IMR-90 (cell line): Measurements from ENCODE around the gene BCL11B. TPM values are rescaled to one million over a fixed set of nuclear protein-coding genes. Genes with fewer than 3 reads are reported as not detected.

Experiments used
- ATAC-seq: fragments of 200-7000 bp; cut with Tn5 transposase; 2 replicates; pipeline ENCODE4 v1.9.1; 2020; ENCODE audit warnings: low read depth, mild to moderate bottlenecking, moderate library complexity
- BruUV-seq: library from RNA; stranded (reverse); fragments of 400-500 nt; replicated peaks from 2 replicates; lab custom pipeline; 2021; lab: Mats Ljungman, UMichigan
- CTCF ChIA-PET: fragments of 300-600 bp; formaldehyde crosslinking; extraction: SDS; loops from one replicate; lab custom pipeline; 2021; ENCODE audit warnings: antibody characterized with exemption; lab: Yijun Ruan, JAX
- POLR2A ChIA-PET: fragments of 300-600 bp; sonication (Branson Sonifier 250); formaldehyde crosslinking; loops from one replicate; lab custom pipeline; 2022; ENCODE audit warnings: antibody characterized with exemption; ENCODE audit not compliant: unreplicated experiment; lab: Charles Lee
- DNase-seq: peaks from one replicate; pipeline ENCODE4 v3.0.0; 2013
- H2AFZ ChIP-seq: replicated peaks from 2 replicates; pipeline ENCODE3; 2013; ENCODE audit warnings: low read length, mild to moderate bottlenecking; ENCODE audit not compliant: poor library complexity
- H2AK5ac ChIP-seq: 2 replicates; pipeline ENCODE4 v1.6.1; 2013; ENCODE audit warnings: low read depth, low read length, inconsistent platforms
- H2AK9ac ChIP-seq: replicated peaks from 2 replicates; pipeline ENCODE3; 2013; ENCODE audit warnings: mild to moderate bottlenecking, low read depth, low read length, moderate library complexity; ENCODE audit not compliant: poor library complexity
- H2BK120ac ChIP-seq: 2 replicates; pipeline ENCODE4 v1.6.1; 2013; ENCODE audit warnings: low read depth, low read length, inconsistent platforms
- H2BK15ac ChIP-seq: 3 replicates; pipeline ENCODE4 v1.6.1; 2013; ENCODE audit warnings: low read depth, low read length, inconsistent platforms
- H2BK20ac ChIP-seq: 2 replicates; pipeline ENCODE4 v1.6.1; 2013; ENCODE audit warnings: low read depth, mild to moderate bottlenecking, inconsistent platforms, low read length, moderate library complexity
- H2BK5ac ChIP-seq: 2 replicates; pipeline ENCODE4 v1.6.1; 2013; ENCODE audit warnings: mild to moderate bottlenecking, low read depth, low read length, inconsistent platforms; ENCODE audit not compliant: poor library complexity, severe bottlenecking
- H3K14ac ChIP-seq: replicated peaks from 2 replicates; pipeline ENCODE4 v1.6.1; 2013; ENCODE audit warnings: low read depth, low read length, inconsistent platforms
- H3K18ac ChIP-seq: 2 replicates; pipeline ENCODE4 v1.6.1; 2013; ENCODE audit warnings: low read depth, low read length, control low read depth
- H3K23ac ChIP-seq: 2 replicates; pipeline ENCODE4 v1.6.1; 2013; ENCODE audit warnings: low read depth, low read length, inconsistent platforms
- H3K27ac ChIP-seq: 2 replicates; pipeline ENCODE4 v1.5.1; 2013; ENCODE audit warnings: mild to moderate bottlenecking, control low read depth, low read length; ENCODE audit not compliant: insufficient read depth
- H3K27me3 ChIP-seq: 2 replicates; pipeline ENCODE4 v1.6.1; 2013; ENCODE audit warnings: low read length; ENCODE audit not compliant: control insufficient read depth, insufficient read depth
- H3K36me3 ChIP-seq: 2 replicates; pipeline ENCODE4 v1.6.1; 2013; ENCODE audit warnings: low read length, mixed read lengths; ENCODE audit not compliant: control insufficient read depth, insufficient read depth
- H3K4ac ChIP-seq: 2 replicates; pipeline ENCODE4 v1.6.1; 2013; ENCODE audit warnings: low read depth, low read length, inconsistent platforms
- H3K4me1 ChIP-seq: 2 replicates; pipeline ENCODE4 v1.6.1; 2013; ENCODE audit warnings: low read length, mixed read lengths; ENCODE audit not compliant: control insufficient read depth, insufficient read depth
- H3K4me2 ChIP-seq: 2 replicates; pipeline ENCODE4 v1.6.1; 2013; ENCODE audit warnings: low read depth, mild to moderate bottlenecking, control low read depth, low read length, moderate library complexity
- H3K4me3 ChIP-seq: 2 replicates; pipeline ENCODE4 v1.5.1; 2013; ENCODE audit warnings: low read depth, mild to moderate bottlenecking, control low read depth, low read length, moderate library complexity; ENCODE audit not compliant: insufficient read depth
- H3K56ac ChIP-seq: 2 replicates; pipeline ENCODE4 v1.6.1; 2013; ENCODE audit warnings: low read length, inconsistent platforms; ENCODE audit not compliant: insufficient read depth; ENCODE audit errors: extremely low read depth
- H3K79me1 ChIP-seq, 2 experiments: 2 replicates each; pipeline ENCODE4 v1.6.1; 2013; ENCODE audit warnings: low read length in 2 of 2, inconsistent platforms in 1 of 2, low read depth in 1 of 2
- H3K9ac ChIP-seq: 2 replicates; pipeline ENCODE4 v1.6.1; 2013; ENCODE audit warnings: low read depth, low read length, control low read depth
- H3K9me1 ChIP-seq: 2 replicates; pipeline ENCODE4 v1.6.1; 2013; ENCODE audit warnings: low read length, inconsistent platforms; ENCODE audit not compliant: insufficient read depth
- H3K9me3 ChIP-seq: 2 replicates; pipeline ENCODE4 v1.6.1; 2013; ENCODE audit warnings: low read length; ENCODE audit not compliant: control insufficient read depth, insufficient read depth
- H4K20me1 ChIP-seq: 2 replicates; pipeline ENCODE4 v1.6.1; 2013; ENCODE audit warnings: low read length, inconsistent platforms; ENCODE audit not compliant: insufficient read depth
- H4K5ac ChIP-seq: 2 replicates; pipeline ENCODE4 v1.6.1; 2013; ENCODE audit warnings: mild to moderate bottlenecking, low read depth, low read length, control low read depth
- H4K8ac ChIP-seq, 2 experiments: 2 replicates each; pipeline ENCODE4 v1.6.1; 2013; ENCODE audit warnings: low read depth in 2 of 2, low read length in 2 of 2, control low read depth in 1 of 2, inconsistent platforms in 1 of 2
- H4K91ac ChIP-seq: 2 replicates; pipeline ENCODE4 v1.6.1; 2013; ENCODE audit warnings: low read depth, low read length, inconsistent platforms; ENCODE audit not compliant: insufficient read depth
- BHLHE40 ChIP-seq: fragments of 150-350 bp; IDR thresholded peaks from 2 replicates; pipeline ENCODE4 v1.6.1; 2016; ENCODE audit warnings: mild to moderate bottlenecking, low read depth, low read length
- CEBPB ChIP-seq: IDR thresholded peaks from 2 replicates; pipeline ENCODE4 v1.6.1; 2012; ENCODE audit warnings: low read depth, low read length, improper control_type of control experiment
- CHD1 ChIP-seq: IDR thresholded peaks from 2 replicates; pipeline ENCODE4 v1.6.1; 2012; ENCODE audit warnings: low read depth, low read length, improper control_type of control experiment
- FOS ChIP-seq: fragments of 150-350 bp; IDR thresholded peaks from 2 replicates; pipeline ENCODE4 v1.6.1; 2016; ENCODE audit warnings: low read depth, low read length
- MAFK ChIP-seq: IDR thresholded peaks from 2 replicates; pipeline ENCODE4 v1.6.1; 2012; ENCODE audit warnings: low read depth, low read length, improper control_type of control experiment
- MAZ ChIP-seq: IDR thresholded peaks from 2 replicates; pipeline ENCODE4 v1.6.1; 2012; ENCODE audit warnings: low read depth, mild to moderate bottlenecking, low read length, improper control_type of control experiment, moderate library complexity, borderline replicate concordance
- MXI1 ChIP-seq: IDR thresholded peaks from 2 replicates; pipeline ENCODE4 v1.6.1; 2012; ENCODE audit warnings: low read depth, mild to moderate bottlenecking, low read length, moderate library complexity, borderline replicate concordance
- NFE2L2 ChIP-seq: fragments of 150-350 bp; IDR thresholded peaks from 2 replicates; pipeline ENCODE4 v1.6.1; 2016; ENCODE audit warnings: low read depth, mild to moderate bottlenecking, low read length
- POLR2A ChIP-seq: IDR thresholded peaks from 2 replicates; pipeline ENCODE4 v1.6.1; 2012; ENCODE audit warnings: mild to moderate bottlenecking, low read depth, low read length
- RAD21 ChIP-seq: IDR thresholded peaks from 2 replicates; pipeline ENCODE4 v1.6.1; 2012; ENCODE audit warnings: low read length, improper control_type of control experiment
- RCOR1 ChIP-seq: IDR thresholded peaks from 2 replicates; pipeline ENCODE4 v1.6.1; 2012; ENCODE audit warnings: mild to moderate bottlenecking, low read length, improper control_type of control experiment; ENCODE audit not compliant: insufficient replicate concordance
- RFX5 ChIP-seq: IDR thresholded peaks from 2 replicates; pipeline ENCODE4 v1.8.0; 2012; ENCODE audit warnings: low read depth, mild to moderate bottlenecking, low read length, moderate library complexity
- SMC3 ChIP-seq: fragments of 150-350 bp; IDR thresholded peaks from 2 replicates; pipeline ENCODE4 v1.6.1; 2016; ENCODE audit warnings: low read depth, mild to moderate bottlenecking, antibody characterized with exemption, low read length, moderate library complexity
- WGBS, 2 experiments: methylation state at CpG; one replicate each; pipeline versions ENCODE4 v1.1.5 to v1.1.7; 2013; ENCODE audit warnings: missing lambda C conversion rate in 2 of 2; ENCODE audit not compliant: insufficient read length in 1 of 2; ENCODE audit errors: extremely low coverage in 2 of 2; 5-methylcytosine and 5-hydroxymethylcytosine counted together
- dilution Hi-C: fragments of 300-500 bp; cut with HindIII; formaldehyde crosslinking; loops from one replicate; pipeline ENCODE4 v1.14.3; 2018; ENCODE audit warnings: low sequenced_read_pairs; ENCODE audit not compliant: unreplicated experiment
- in situ Hi-C: fragments of 300-500 bp; cut with MboI; formaldehyde crosslinking; loops from 3 replicates; pipeline ENCODE4 v1.14.3; 2019; ENCODE audit warnings: low sequenced_read_pairs, inconsistent platforms, mixed read lengths
- intact Hi-C: fragments of 100-400 bp; cut with micrococcal nuclease; formaldehyde crosslinking; loops from 2 replicates; pipeline ENCODE4 v1.10.0; 2022
- polyA plus RNA-seq, 3 experiments: library from polyadenylated mRNA; depleted of rRNA; stranded (reverse); fragments of >200 nt; gene quantifications; 2 replicates each; pipeline ENCODE4 v1.2.3, GENCODE V29; 2012; ENCODE audit warnings: low replicate concordance in 1 of 3
- total RNA-seq: library from RNA; depleted of rRNA; stranded (reverse); fragments of >200 nt; gene quantifications from 2 replicates; pipeline ENCODE4 v1.2.3, GENCODE V29; 2012
- TF ChIP-seq, protein P1 (sequence below): fragments of 150-350 bp; IDR thresholded peaks from 2 replicates; pipeline ENCODE4 v1.6.1; 2016; ENCODE audit warnings: low read depth, mild to moderate bottlenecking, low read length, moderate library complexity, borderline replicate concordance
- TF ChIP-seq, protein P2 (sequence below): fragments of 150-350 bp; IDR thresholded peaks from 2 replicates; pipeline ENCODE4 v1.6.1; 2017; ENCODE audit warnings: mild to moderate bottlenecking, antibody characterized with exemption, low read length, low read depth

Gene BCL11B
- total and polyA plus RNA-seq, 2 of the 4 experiments (the other 2 are of a cell fraction), result under 0.01 TPM; not detected in 1

DNA sequence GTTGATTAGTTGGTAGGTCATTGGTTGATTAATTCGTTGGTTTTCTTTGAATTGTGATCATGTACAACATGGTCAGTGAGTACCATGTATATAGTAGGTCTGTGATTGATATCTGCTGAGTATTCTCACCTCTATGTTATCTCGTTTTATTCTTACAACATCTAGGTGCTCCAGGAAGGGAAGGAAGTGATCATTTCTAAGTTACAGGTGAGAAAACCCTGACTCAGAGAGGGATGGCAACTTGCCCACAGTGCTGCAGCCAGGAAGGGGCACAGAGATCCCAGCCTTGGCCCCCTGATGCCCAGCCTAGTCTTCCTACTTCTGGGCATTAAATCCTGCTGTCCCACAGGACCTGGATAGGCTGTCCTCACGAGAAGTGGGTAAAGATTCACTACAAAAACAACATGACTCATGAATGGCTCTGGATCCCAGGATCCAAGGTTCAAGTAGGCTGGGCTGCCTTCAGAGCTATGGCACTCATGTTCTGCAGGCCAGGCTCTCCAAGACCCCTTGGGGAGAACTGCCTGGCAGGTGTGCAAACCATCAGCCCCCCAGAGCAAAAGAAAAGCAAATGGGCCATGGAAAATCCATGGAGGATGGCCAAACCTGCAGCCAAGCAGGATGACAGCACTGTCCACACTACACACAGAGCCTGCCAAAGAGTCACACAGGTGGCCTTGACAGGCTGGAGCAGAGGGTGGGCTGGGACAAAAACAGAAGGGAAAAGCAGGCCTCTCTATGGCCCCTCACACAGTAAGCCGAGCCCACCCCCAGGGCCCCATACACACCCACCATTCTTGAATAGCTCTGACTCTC, 146.2 kb downstream of the BCL11B start:
- Histone ChIP-seq H3K4me3 (no peak overlapping the region), H2AK9ac (no peak overlapping the region), H4K20me1 (no peaks in the 10 kb centered on the region), H3K18ac (no peak overlapping the region), H3K56ac (no peak overlapping the region), H2AK5ac (no peak overlapping the region), H3K9me3 (peaks cover 61% of the 10 kb centered on the region), H2BK20ac (no peak overlapping the region), H3K4me2 (no peak overlapping the region), H3K9ac (no peak overlapping the region), H3K4me1 (no peaks in the 10 kb centered on the region), H2BK15ac (no peak overlapping the region), H3K36me3 (no peaks in the 10 kb centered on the region), H3K14ac (no peak overlapping the region), H4K8ac (no peak overlapping the region), H3K9me1 (no peaks in the 10 kb centered on the region), H2AFZ (no peak overlapping the region), H3K4ac (no peak overlapping the region), H3K27ac (no peak overlapping the region), H3K79me1 (no peaks in the 10 kb centered on the region), H2BK120ac (no peak overlapping the region), H3K27me3 (no peaks in the 10 kb centered on the region), H3K23ac (no peak overlapping the region), H4K5ac (no peak overlapping the region), H4K91ac (no peak overlapping the region), H2BK5ac (no peak overlapping the region)
- WGBS, 2 experiments, result no CpG with 5 or more reads among the region's 4 CpGs
- TF ChIP-seq CHD1, result no peak
- no peak for TF ChIP-seq BHLHE40
- TF ChIP-seq SMC3, result no peak
- no peak for TF ChIP-seq MXI1
- TF ChIP-seq, protein P1, sequence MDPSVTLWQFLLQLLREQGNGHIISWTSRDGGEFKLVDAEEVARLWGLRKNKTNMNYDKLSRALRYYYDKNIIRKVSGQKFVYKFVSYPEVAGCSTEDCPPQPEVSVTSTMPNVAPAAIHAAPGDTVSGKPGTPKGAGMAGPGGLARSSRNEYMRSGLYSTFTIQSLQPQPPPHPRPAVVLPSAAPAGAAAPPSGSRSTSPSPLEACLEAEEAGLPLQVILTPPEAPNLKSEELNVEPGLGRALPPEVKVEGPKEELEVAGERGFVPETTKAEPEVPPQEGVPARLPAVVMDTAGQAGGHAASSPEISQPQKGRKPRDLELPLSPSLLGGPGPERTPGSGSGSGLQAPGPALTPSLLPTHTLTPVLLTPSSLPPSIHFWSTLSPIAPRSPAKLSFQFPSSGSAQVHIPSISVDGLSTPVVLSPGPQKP, result no peak
- TF ChIP-seq CEBPB, result no peak
- TF ChIP-seq NFE2L2, result no peak
- no peak for TF ChIP-seq POLR2A
- no peak for TF ChIP-seq RFX5
- TF ChIP-seq MAZ, result no peak
- TF ChIP-seq, protein P2, sequence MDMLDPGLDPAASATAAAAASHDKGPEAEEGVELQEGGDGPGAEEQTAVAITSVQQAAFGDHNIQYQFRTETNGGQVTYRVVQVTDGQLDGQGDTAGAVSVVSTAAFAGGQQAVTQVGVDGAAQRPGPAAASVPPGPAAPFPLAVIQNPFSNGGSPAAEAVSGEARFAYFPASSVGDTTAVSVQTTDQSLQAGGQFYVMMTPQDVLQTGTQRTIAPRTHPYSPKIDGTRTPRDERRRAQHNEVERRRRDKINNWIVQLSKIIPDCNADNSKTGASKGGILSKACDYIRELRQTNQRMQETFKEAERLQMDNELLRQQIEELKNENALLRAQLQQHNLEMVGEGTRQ, result no peak
- no peak for TF ChIP-seq RCOR1
- no peak for TF ChIP-seq MAFK
- no peak for TF ChIP-seq RAD21
- no peak for TF ChIP-seq FOS
- CTCF ChIA-PET, result no interaction called here
- dilution Hi-C loops, result no loop called here
- intact Hi-C loops, result no loop called here
- ATAC-seq (no peak), DNase-seq (no peak)
- no TSS peak for BruUV-seq
- in situ Hi-C loops, result no loop called here
- POLR2A ChIA-PET, result no interaction called here
